Measurements from ENCODE around the gene HOXB7. TPM values are rescaled to one million over a fixed set of nuclear protein-coding genes. Genes with fewer than 3 reads are reported as not detected.

HOXB7 gene
- total RNA-seq, 2 experiments from 2014 or later, result 0.29 TPM; not detected in 1

GRCh38 chr17:48577946-48578615 lies 32.7 kb downstream of the HOXB7 start, which contains the start of gene HOXB4:
HOXB4 (minus strand) TSS chr17:48578350; CDS start chr17:48578319, 31 bp downstream.
- Mint-ChIP-seq H3K27me3 (ENCODE audit: low read depth) (peaks cover 51% of the 10 kb centered on the region), H3K4me3 (peak within 1 kb of the TSS; percentile 87), H3K9me3 (no peaks in the 10 kb centered on the region), H3K27ac (peak within 1 kb of the TSS; percentile 66), H3K36me3 (ENCODE audit: low read depth) (no peaks in the 10 kb centered on the region), H3K4me1 (ENCODE audit: low read depth) (peaks cover 46% of the 10 kb centered on the region)
- CTCF ChIA-PET, result interaction anchor here (0.6 to 1.2 kb wide), 5 partner anchors 13 to 87 kb away, joined by 3 to 5 read pairs (median 3); partner anchors contain the start of gene HOXB5
- peak; percentile 84 for DNase-seq
- intact Hi-C loops (cut with micrococcal nuclease), result loop anchor here (1.0 kb wide), 1 partner anchor 35 kb away; no protein-coding TSS in a partner anchor

GRCh38 chr17:48577330-48577945 lies 33.4 kb downstream of the HOXB7 start:
- CTCF ChIA-PET, result interaction anchor here (0.6 to 1.2 kb wide), 2 partner anchors 14 to 85 kb away, joined by 3 read pairs; no protein-coding TSS in a partner anchor
- DNase-seq, result peak; percentile 30
- Mint-ChIP-seq H3K4me3 (peak overlapping the region; percentile 78), H3K9me3 (no peaks in the 10 kb centered on the region), H3K36me3 (ENCODE audit: low read depth) (no peaks in the 10 kb centered on the region), H3K27ac (peak overlapping the region; percentile 46), H3K27me3 (ENCODE audit: low read depth) (peaks cover 45% of the 10 kb centered on the region), H3K4me1 (ENCODE audit: low read depth) (peaks cover 44% of the 10 kb centered on the region)
- intact Hi-C loops (cut with micrococcal nuclease), result no loop called here

- Mint-ChIP-seq H3K36me3 (ENCODE audit: low read depth) (no peaks in the 10 kb centered on the region), H3K27me3 (ENCODE audit: low read depth) (peaks cover 39% of the 10 kb centered on the region), H3K9me3 (no peaks in the 10 kb centered on the region), H3K27ac (no peak overlapping the region), H3K4me3 (peak overlapping the region; percentile 78), H3K4me1 (ENCODE audit: low read depth) (peaks cover 41% of the 10 kb centered on the region)
- CTCF ChIA-PET, result interaction anchor here (1.2 kb wide), 1 partner anchor 84 kb away, joined by 3 read pairs; no protein-coding TSS in a partner anchor
- no peak for DNase-seq
- intact Hi-C loops (cut with micrococcal nuclease), result no loop called here
Observed at GRCh38 chr17:48576479-48577309, 34.1 kb downstream of the HOXB7 start.

- Mint-ChIP-seq H3K27me3 (ENCODE audit: low read depth) (peaks cover 31% of the 10 kb centered on the region), H3K4me3 (no peak overlapping the region), H3K9me3 (no peaks in the 10 kb centered on the region), H3K4me1 (ENCODE audit: low read depth) (peaks cover 36% of the 10 kb centered on the region), H3K27ac (no peak overlapping the region), H3K36me3 (ENCODE audit: low read depth) (no peaks in the 10 kb centered on the region)
- intact Hi-C loops (cut with micrococcal nuclease), result no loop called here
- CTCF ChIA-PET, result no interaction called here
- DNase-seq, result no peak
Observed at GRCh38 chr17:48575673-48576478, 34.9 kb downstream of the HOXB7 start.

- H3K27ac Mint-ChIP-seq, result no peak overlapping the region
- intact Hi-C loops (cut with micrococcal nuclease), result no loop called here
- DNase-seq, result no peak
- H3K4me1 Mint-ChIP-seq (ENCODE audit: low read depth), result peaks cover 28% of the 10 kb centered on the region
- CTCF ChIA-PET, result no interaction called here
- H3K4me3 Mint-ChIP-seq, result no peak overlapping the region
- H3K27me3 Mint-ChIP-seq (ENCODE audit: low read depth), result peaks cover 24% of the 10 kb centered on the region
- no peaks in the 10 kb centered on the region for H3K36me3 Mint-ChIP-seq (ENCODE audit: low read depth)
- H3K9me3 Mint-ChIP-seq, result no peaks in the 10 kb centered on the region
Observed at GRCh38 chr17:48575066-48575582, 35.7 kb downstream of the HOXB7 start.

GRCh38 chr17:48574505-48575065 lies 36.2 kb downstream of the HOXB7 start:
- Mint-ChIP-seq H3K36me3 (ENCODE audit: low read depth) (no peaks in the 10 kb centered on the region), H3K27ac (no peak overlapping the region), H3K4me3 (no peak overlapping the region), H3K4me1 (ENCODE audit: low read depth) (peaks cover 25% of the 10 kb centered on the region), H3K9me3 (no peaks in the 10 kb centered on the region), H3K27me3 (ENCODE audit: low read depth) (peaks cover 21% of the 10 kb centered on the region)
- intact Hi-C loops (cut with micrococcal nuclease), result no loop called here
- CTCF ChIA-PET, result interaction anchor here (0.6 kb wide), 1 partner anchor 243 kb away, joined by 3 read pairs; no protein-coding TSS in a partner anchor
- no peak for DNase-seq

GRCh38 chr17:48571826-48572417 lies 38.9 kb downstream of the HOXB7 start:
- H3K4me1 Mint-ChIP-seq (ENCODE audit: low read depth), result peaks cover 13% of the 10 kb centered on the region
- DNase-seq, result no peak
- H3K27me3 Mint-ChIP-seq (ENCODE audit: low read depth), result peaks cover 11% of the 10 kb centered on the region
- no peak overlapping the region for H3K27ac Mint-ChIP-seq
- intact Hi-C loops (cut with micrococcal nuclease), result no loop called here
- H3K9me3 Mint-ChIP-seq, result no peaks in the 10 kb centered on the region
- no peak overlapping the region for H3K4me3 Mint-ChIP-seq
- CTCF ChIA-PET, result no interaction called here
- H3K36me3 Mint-ChIP-seq (ENCODE audit: low read depth), result no peaks in the 10 kb centered on the region

GRCh38 chr17:48571024-48571818 lies 39.6 kb downstream of the HOXB7 start:
- peaks cover 9% of the 10 kb centered on the region for H3K4me1 Mint-ChIP-seq (ENCODE audit: low read depth)
- no peak overlapping the region for H3K27ac Mint-ChIP-seq
- H3K27me3 Mint-ChIP-seq (ENCODE audit: low read depth), result peaks cover 8% of the 10 kb centered on the region
- intact Hi-C loops (cut with micrococcal nuclease), result no loop called here
- H3K9me3 Mint-ChIP-seq, result no peaks in the 10 kb centered on the region
- CTCF ChIA-PET, result interaction anchor here (1.2 kb wide), 1 partner anchor 546 kb away, joined by 3 read pairs; no protein-coding TSS in a partner anchor
- no peaks in the 10 kb centered on the region for H3K36me3 Mint-ChIP-seq (ENCODE audit: low read depth)
- H3K4me3 Mint-ChIP-seq, result no peak overlapping the region
- DNase-seq, result no peak

- H3K4me1 Mint-ChIP-seq (ENCODE audit: low read depth), result peaks cover 5% of the 10 kb centered on the region
- peaks cover 8% of the 10 kb centered on the region for H3K27me3 Mint-ChIP-seq (ENCODE audit: low read depth)
- no peak for DNase-seq
- no peaks in the 10 kb centered on the region for H3K36me3 Mint-ChIP-seq (ENCODE audit: low read depth)
- CTCF ChIA-PET, result interaction anchor here (1.2 kb wide), 1 partner anchor 545 kb away, joined by 3 read pairs; no protein-coding TSS in a partner anchor
- H3K27ac Mint-ChIP-seq, result no peak overlapping the region
- no peak overlapping the region for H3K4me3 Mint-ChIP-seq
- no peaks in the 10 kb centered on the region for H3K9me3 Mint-ChIP-seq
- intact Hi-C loops (cut with micrococcal nuclease), result no loop called here
Observed at GRCh38 chr17:48570325-48571023, 40.3 kb downstream of the HOXB7 start.

- peaks cover 5% of the 10 kb centered on the region for H3K4me1 Mint-ChIP-seq (ENCODE audit: low read depth)
- no peaks in the 10 kb centered on the region for H3K36me3 Mint-ChIP-seq (ENCODE audit: low read depth)
- CTCF ChIA-PET, result interaction anchor here (1.2 kb wide), 1 partner anchor 544 kb away, joined by 3 read pairs; no protein-coding TSS in a partner anchor
- peaks cover 9% of the 10 kb centered on the region for H3K27me3 Mint-ChIP-seq (ENCODE audit: low read depth)
- H3K4me3 Mint-ChIP-seq, result no peak overlapping the region
- H3K9me3 Mint-ChIP-seq, result no peaks in the 10 kb centered on the region
- no peak for DNase-seq
- intact Hi-C loops (cut with micrococcal nuclease), result no loop called here
- no peak overlapping the region for H3K27ac Mint-ChIP-seq
Observed at GRCh38 chr17:48569674-48570324, 41.0 kb downstream of the HOXB7 start.
